Stimulated activated CD4-positive, alpha-beta T cell treated with anti-CD3 and anti-CD28 coated beads, Interleukin-4, amount 100 ng/mL, for 48 hours (primary cell): Measurements from ENCODE around the gene STIM1.
A peak's percentile ranks its signal among the peaks of the same experiment; 100 is the strongest.
"Not testable (repeated sequence)": the region's sequence is repeated elsewhere in the genome, so short reads cannot be mapped to it uniquely, and the experiment has no call there.

Experiments used
- DNase-seq, 2 donors: peaks; one replicate each; pipeline ENCODE4 v3.0.0-alpha.2; 2020; ENCODE audit warnings: low read depth in 2 of 2

STIM1 gene

GRCh38 chr11:3885855-3886254 lies 30.4 kb downstream of the STIM1 start:
- DNase-seq: no peak

GRCh38 chr11:3886985-3887384 lies 31.5 kb downstream of the STIM1 start:
- no peak for DNase-seq

- no peak for DNase-seq
These were observed 33.4 kb downstream of the STIM1 start for GRCh38 chr11:3888876-3889275.

- DNase-seq: no peak
These were observed 34.5 kb downstream of the STIM1 start for GRCh38 chr11:3890014-3890413.

- no peak for DNase-seq
These were observed 35.3 kb downstream of the STIM1 start for GRCh38 chr11:3890806-3891205.

GRCh38 chr11:3891751-3892150 lies 36.3 kb downstream of the STIM1 start:
- DNase-seq: no peak

GRCh38 chr11:3892156-3892555 lies 36.7 kb downstream of the STIM1 start:
- no peak for DNase-seq

- DNase-seq: no peak
These were observed 37.8 kb downstream of the STIM1 start for GRCh38 chr11:3893311-3893710.

- no peak for DNase-seq
These were observed 38.8 kb downstream of the STIM1 start for GRCh38 chr11:3894128-3894731.

GRCh38 chr11:3896644-3897043 lies 41.2 kb downstream of the STIM1 start:
- DNase-seq: no peak

GRCh38 chr11:3900230-3900629 lies 44.8 kb downstream of the STIM1 start:
- not testable (repeated sequence) for DNase-seq

GRCh38 chr11:3901249-3902025 lies 46.0 kb downstream of the STIM1 start:
- no peak for DNase-seq

GRCh38 chr11:3902441-3902840 lies 47.0 kb downstream of the STIM1 start:
- DNase-seq: no peak

- no peak for DNase-seq
These were observed 47.9 kb downstream of the STIM1 start for GRCh38 chr11:3903207-3903896.

- no peak for DNase-seq
These were observed 48.8 kb downstream of the STIM1 start for GRCh38 chr11:3904228-3904627.

GRCh38 chr11:3905080-3905953 lies 49.9 kb downstream of the STIM1 start:
- DNase-seq: peak; percentile 42 to 61

GRCh38 chr11:3906166-3906565 lies 50.7 kb downstream of the STIM1 start:
- DNase-seq: no peak

- no peak for DNase-seq
These were observed 52.1 kb downstream of the STIM1 start for GRCh38 chr11:3907590-3907989.

- no peak for DNase-seq
These were observed 54.4 kb downstream of the STIM1 start for GRCh38 chr11:3909901-3910300.

GRCh38 chr11:3911908-3912505 lies 56.5 kb downstream of the STIM1 start:
- DNase-seq: no peak

- no peak for DNase-seq
These were observed 58.5 kb downstream of the STIM1 start for GRCh38 chr11:3913921-3914320.

- no peak for DNase-seq
These were observed 59.3 kb downstream of the STIM1 start for GRCh38 chr11:3914805-3915204.
